Adrenal gland (tissue), 5 donors: ENCODE data around the gene ITPK1.

Source experiments
- POLR2A ChIP-seq, 2 donors: fragments of 450-650 bp; IDR thresholded peaks; one replicate each; pipeline ENCODE4 v1.6.1; 2017; ENCODE audit warnings: antibody characterized with exemption in 2 of 2, mild to moderate bottlenecking in 2 of 2, moderate library complexity in 1 of 2
- TF ChIP-seq, protein P1 (sequence below), 6 experiments: fragments of 450-650 bp in 4 of 6; fragments of 200-600 bp in 2 of 6; sonication (generic) in 1 of 6; IDR thresholded peaks; 1 replicate in 5 of 6; 2 replicates in 1 of 6; pipeline versions ENCODE4 v1.5.1 to v1.8.0; 2016 to 2021; ENCODE audit warnings: antibody characterized with exemption in 6 of 6, mild to moderate bottlenecking in 2 of 6, moderate library complexity in 1 of 6
- donor health status: DM: no; HTN: no; CAD: no.

DNA sequence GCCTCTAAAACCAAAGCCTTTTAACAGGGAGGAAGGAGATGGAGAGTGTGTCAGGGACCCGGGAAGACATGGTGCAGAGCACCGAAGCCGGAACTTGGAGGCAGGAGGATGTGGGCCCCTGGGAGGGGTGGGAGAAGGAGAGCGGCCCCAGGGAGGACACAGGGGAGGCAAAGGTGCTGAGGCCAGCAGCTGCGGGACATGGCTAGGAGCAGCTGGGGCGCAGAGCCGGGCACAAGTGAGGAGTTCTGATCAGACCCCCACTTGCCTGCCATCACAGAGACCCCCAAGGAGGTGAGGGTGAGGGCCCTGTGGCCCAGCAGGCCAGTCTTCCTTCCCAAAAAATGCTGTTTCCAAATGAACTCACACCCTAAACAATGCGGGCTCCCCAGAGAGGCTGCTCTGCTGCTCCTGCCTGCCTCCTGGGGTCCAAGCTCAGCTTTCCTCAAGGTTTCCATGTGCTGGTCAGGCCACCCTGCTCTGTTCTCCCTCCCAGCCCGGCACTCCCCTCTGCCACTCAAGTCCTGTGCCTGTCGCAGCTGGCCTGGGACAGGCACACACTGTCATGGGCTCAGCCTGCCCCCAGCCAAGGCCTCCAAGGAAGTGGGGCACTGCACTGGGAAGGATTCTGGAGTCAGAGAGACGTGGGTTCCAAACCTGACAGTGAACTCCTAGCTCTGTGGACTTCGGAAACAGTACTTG is 168.7 kb downstream of the ITPK1 start:
- TF ChIP-seq POLR2A (IDR thresholded peaks at IDR 0.05), result no peak
- TF ChIP-seq, protein P1, sequence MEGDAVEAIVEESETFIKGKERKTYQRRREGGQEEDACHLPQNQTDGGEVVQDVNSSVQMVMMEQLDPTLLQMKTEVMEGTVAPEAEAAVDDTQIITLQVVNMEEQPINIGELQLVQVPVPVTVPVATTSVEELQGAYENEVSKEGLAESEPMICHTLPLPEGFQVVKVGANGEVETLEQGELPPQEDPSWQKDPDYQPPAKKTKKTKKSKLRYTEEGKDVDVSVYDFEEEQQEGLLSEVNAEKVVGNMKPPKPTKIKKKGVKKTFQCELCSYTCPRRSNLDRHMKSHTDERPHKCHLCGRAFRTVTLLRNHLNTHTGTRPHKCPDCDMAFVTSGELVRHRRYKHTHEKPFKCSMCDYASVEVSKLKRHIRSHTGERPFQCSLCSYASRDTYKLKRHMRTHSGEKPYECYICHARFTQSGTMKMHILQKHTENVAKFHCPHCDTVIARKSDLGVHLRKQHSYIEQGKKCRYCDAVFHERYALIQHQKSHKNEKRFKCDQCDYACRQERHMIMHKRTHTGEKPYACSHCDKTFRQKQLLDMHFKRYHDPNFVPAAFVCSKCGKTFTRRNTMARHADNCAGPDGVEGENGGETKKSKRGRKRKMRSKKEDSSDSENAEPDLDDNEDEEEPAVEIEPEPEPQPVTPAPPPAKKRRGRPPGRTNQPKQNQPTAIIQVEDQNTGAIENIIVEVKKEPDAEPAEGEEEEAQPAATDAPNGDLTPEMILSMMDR (IDR thresholded peaks at IDR 0.05), result no peak
